Spinal cord (tissue), 10 donors: Measurements from ENCODE around the gene COL27A1. TPM values are rescaled to one million over a fixed set of nuclear protein-coding genes. Genes with fewer than 3 reads are reported as not detected.

Experiments
- DNase-seq, 6 donors: peaks; one replicate each; pipeline versions ENCODE4 v3.0.0 to v3.0.0-alpha.2; 2013 to 2015; ENCODE audit warnings: low spot score in 6 of 6, low read depth in 4 of 6
- H3K27ac ChIP-seq: one replicate; pipeline ENCODE4 v1.5.1; 2013; ENCODE audit warnings: low read depth, low read length, control low read depth
- H3K27me3 ChIP-seq: one replicate; pipeline ENCODE4 v1.6.1; 2013; ENCODE audit warnings: low read length; ENCODE audit not compliant: control insufficient read depth, insufficient read depth
- H3K36me3 ChIP-seq: one replicate; pipeline ENCODE4 v1.6.1; 2013; ENCODE audit warnings: low read length; ENCODE audit not compliant: control insufficient read depth, insufficient read depth
- H3K4me1 ChIP-seq: one replicate; pipeline ENCODE4 v1.6.1; 2013; ENCODE audit warnings: low read length; ENCODE audit not compliant: control insufficient read depth, insufficient read depth
- H3K4me3 ChIP-seq: one replicate; pipeline ENCODE4 v1.5.1; 2013; ENCODE audit warnings: low read depth, low read length, control low read depth
- H3K9me3 ChIP-seq: one replicate; pipeline ENCODE4 v1.6.1; 2013; ENCODE audit warnings: low read length; ENCODE audit not compliant: control insufficient read depth, insufficient read depth
- WGBS: methylation state at CpG from one replicate; pipeline ENCODE4 v1.1.5; 2013; ENCODE audit warnings: missing lambda C conversion rate; ENCODE audit not compliant: insufficient coverage; 5-methylcytosine and 5-hydroxymethylcytosine counted together
- polyA plus RNA-seq, 2 donors: library from polyadenylated mRNA; unstranded; fragments of 120-200 nt; gene quantifications; one replicate each; pipeline ENCODE4 v1.2.1, GENCODE V29; 2013; ENCODE audit not compliant: insufficient read length in 2 of 2
- total RNA-seq, 2 donors: library from RNA; depleted of rRNA in 1 of 2; stranded (reverse); fragments of 120-200 nt in 1 of 2; fragments of >200 nt in 1 of 2; gene quantifications; one replicate each; pipeline versions ENCODE4 v1.2.3 to v1.2.4, GENCODE V29; 2013 to 2014
- donor health status: healthy.

The COL27A1 gene
- total and polyA plus RNA-seq, 4 donors, result 8.4 to 21.9 (median 15.4) TPM

DNA sequence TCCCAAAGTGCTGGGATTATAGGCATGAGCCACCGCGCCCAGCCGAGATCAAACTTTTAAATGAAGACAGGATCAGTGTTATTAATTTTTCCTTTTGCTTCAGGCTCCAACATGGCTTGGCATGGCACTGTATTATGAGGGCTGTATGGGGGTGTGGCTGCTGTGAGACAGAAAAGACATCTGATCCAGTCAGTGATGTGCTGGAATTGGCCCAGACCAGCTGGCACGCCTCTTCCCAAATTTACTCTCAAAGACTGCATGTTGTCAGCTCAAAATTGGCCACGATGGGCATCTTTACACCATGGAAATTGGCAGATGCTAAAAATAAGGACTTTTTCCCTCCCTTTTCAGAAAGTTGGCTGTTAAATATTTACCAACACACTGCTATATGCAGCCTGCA, 12.1 kb upstream of the COL27A1 start:
- WGBS, result 100% methylated on average over 1 of the region's 5 CpGs
- peaks cover 6% of the 10 kb centered on the region for H3K4me1 ChIP-seq

DNA sequence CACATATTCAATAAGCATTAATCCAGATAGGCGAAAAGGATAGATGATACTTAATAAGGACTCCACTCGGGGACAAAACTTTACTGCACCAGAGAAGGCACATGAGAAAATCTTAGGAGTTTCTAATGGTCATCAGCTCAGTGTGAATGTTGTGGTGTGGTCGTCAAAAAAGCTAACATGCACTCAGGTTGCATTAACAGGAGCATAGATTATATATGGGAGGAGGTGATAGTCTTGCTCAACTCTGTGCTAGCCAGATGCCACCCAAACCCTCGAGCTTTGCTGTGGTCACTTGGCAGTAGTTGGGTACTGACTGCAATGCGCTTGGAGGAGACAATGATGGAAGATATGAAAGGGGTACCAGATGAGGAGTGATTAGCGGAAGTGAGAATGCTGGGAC, 8.6 kb upstream of the COL27A1 start:
- WGBS, result 89% methylated on average over 5 of the region's 6 CpGs
- H3K4me3 ChIP-seq, result no peak overlapping the region
- H3K4me1 ChIP-seq, result peaks cover 4% of the 10 kb centered on the region
- no peaks in the 10 kb centered on the region for H3K9me3 ChIP-seq
- no peaks in the 10 kb centered on the region for H3K36me3 ChIP-seq
- no peak for DNase-seq
- peaks cover 8% of the 10 kb centered on the region for H3K27me3 ChIP-seq
- no peak overlapping the region for H3K27ac ChIP-seq

More for the DNA sequence above, 12.1 kb upstream of the COL27A1 start:
- peaks cover 7% of the 10 kb centered on the region for H3K27me3 ChIP-seq
- DNase-seq, result peak in 1 of 6 donors; percentile 77
- H3K36me3 ChIP-seq, result no peaks in the 10 kb centered on the region
- no peak overlapping the region for H3K27ac ChIP-seq
- H3K9me3 ChIP-seq, result no peaks in the 10 kb centered on the region
- no peak overlapping the region for H3K4me3 ChIP-seq

DNA sequence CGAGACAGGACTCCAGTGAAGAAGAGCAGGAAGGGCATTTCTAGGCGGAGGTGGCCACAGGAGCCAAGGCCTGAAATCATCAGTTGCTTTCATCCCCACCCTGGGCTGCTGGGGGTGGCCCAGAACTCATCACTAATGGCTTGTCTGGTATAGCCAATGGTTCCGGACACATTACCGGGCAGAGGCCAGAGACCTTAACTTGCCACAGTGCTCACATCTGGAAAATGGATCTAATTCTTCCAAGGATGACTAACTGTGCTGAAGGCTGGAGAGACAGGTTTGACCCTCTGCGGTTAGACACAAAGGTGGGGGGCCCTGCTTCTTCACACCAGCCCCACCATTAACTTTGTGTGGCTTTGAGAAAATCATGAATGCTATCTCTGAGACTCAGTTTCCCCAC, 6.2 kb upstream of the COL27A1 start:
- H3K27ac ChIP-seq, result no peak overlapping the region
- 100% methylated on average over 3 of the region's 5 CpGs for WGBS
- H3K9me3 ChIP-seq, result no peaks in the 10 kb centered on the region
- H3K4me1 ChIP-seq, result peaks cover 12% of the 10 kb centered on the region
- no peaks in the 10 kb centered on the region for H3K36me3 ChIP-seq
- no peak overlapping the region for H3K4me3 ChIP-seq
- H3K27me3 ChIP-seq, result peaks cover 22% of the 10 kb centered on the region
- DNase-seq, result no peak

DNA sequence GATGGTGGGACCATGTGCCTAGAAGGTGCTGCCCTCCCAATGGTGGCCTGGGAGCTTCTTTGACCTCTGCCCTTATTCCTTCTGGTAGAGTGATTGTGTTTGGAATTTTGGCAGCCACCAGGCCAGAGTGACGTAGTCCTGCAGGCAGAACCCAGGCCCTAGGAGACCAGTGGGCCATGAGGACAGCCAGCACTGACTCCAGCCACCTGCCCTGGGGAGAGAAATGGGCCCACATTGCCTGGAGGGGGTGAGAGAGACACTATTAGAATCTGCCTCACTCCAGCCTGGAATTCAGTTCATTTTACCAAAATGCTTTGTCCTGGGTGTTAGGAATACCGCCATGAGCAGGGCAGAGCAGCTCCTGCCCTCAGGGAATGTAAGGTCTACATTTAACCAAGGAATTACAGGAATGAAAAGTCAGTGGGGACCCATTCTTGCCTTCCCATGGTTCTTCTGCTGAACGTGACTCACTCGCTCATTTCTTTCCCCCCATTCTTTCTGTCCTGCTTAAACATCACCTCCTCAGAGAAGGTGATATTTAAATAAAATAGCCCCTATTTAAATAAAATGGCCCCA, 5.5 kb upstream of the COL27A1 start:
- no peak for DNase-seq
- Histone ChIP-seq H3K36me3 (no peaks in the 10 kb centered on the region), H3K4me1 (peaks cover 19% of the 10 kb centered on the region), H3K27me3 (peaks cover 27% of the 10 kb centered on the region), H3K9me3 (no peaks in the 10 kb centered on the region), H3K4me3 (no peak overlapping the region), H3K27ac (no peak overlapping the region)
- 67% methylated on average over 1 of the region's 4 CpGs for WGBS

DNA sequence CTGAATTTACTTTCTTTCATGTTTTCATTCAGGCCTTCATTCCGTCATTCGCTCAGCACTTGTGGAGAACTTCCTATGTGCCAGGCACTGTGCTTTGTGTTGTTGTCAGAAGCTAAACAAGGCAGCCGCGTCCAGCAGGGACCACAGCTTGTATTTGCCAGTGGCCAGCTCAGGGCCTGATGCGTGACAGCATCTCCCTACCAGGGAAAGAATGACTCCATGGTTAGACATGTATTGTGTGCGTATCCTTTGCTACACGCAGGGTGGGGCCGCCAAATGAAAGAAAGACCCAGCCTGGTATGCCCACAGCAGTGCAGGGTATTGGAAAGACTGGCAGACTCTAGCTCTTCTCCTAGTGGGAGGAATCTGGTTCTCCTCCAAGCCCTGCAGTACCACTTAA, 4.7 kb upstream of the COL27A1 start:
- Histone ChIP-seq H3K4me3 (no peak overlapping the region), H3K27me3 (peaks cover 28% of the 10 kb centered on the region), H3K36me3 (no peaks in the 10 kb centered on the region), H3K9me3 (no peaks in the 10 kb centered on the region), H3K4me1 (peaks cover 25% of the 10 kb centered on the region), H3K27ac (no peak overlapping the region)
- DNase-seq, result no peak
- 75% methylated on average over 6 of the region's 8 CpGs for WGBS

DNA sequence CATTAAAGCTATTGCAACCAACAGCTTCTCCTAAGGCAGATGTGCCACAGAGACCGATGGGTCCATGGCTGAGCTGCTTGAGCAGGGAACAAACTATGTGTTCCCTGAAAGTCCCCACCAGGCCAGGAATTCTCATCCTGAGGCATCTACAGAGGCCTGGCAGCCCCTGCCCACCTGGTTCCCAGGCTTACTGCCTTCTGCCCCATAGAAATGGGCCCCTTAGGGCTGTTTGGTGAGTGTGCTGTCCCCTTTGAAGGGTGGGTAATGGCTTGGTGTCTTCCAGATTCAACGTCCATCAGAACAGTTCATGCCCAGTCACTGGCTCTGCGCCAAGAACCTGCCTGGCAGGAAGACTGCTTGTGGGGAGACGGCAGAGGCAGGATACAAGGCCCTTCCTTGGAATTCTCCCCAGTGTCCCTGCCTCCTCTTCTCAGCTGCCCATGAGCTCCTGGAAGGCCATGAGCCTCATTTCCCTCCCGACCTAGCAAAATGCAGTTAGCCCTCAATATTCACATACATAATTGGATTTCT, 3.8 kb upstream of the COL27A1 start:
- H3K4me3 ChIP-seq, result no peak overlapping the region
- peaks cover 28% of the 10 kb centered on the region for H3K27me3 ChIP-seq
- peak in 2 of 6 donors; percentile 21 to 26 for DNase-seq
- 74% methylated on average over 3 of the region's 5 CpGs for WGBS
- no peak overlapping the region for H3K27ac ChIP-seq
- H3K9me3 ChIP-seq, result no peaks in the 10 kb centered on the region
- peaks cover 28% of the 10 kb centered on the region for H3K4me1 ChIP-seq
- no peaks in the 10 kb centered on the region for H3K36me3 ChIP-seq

DNA sequence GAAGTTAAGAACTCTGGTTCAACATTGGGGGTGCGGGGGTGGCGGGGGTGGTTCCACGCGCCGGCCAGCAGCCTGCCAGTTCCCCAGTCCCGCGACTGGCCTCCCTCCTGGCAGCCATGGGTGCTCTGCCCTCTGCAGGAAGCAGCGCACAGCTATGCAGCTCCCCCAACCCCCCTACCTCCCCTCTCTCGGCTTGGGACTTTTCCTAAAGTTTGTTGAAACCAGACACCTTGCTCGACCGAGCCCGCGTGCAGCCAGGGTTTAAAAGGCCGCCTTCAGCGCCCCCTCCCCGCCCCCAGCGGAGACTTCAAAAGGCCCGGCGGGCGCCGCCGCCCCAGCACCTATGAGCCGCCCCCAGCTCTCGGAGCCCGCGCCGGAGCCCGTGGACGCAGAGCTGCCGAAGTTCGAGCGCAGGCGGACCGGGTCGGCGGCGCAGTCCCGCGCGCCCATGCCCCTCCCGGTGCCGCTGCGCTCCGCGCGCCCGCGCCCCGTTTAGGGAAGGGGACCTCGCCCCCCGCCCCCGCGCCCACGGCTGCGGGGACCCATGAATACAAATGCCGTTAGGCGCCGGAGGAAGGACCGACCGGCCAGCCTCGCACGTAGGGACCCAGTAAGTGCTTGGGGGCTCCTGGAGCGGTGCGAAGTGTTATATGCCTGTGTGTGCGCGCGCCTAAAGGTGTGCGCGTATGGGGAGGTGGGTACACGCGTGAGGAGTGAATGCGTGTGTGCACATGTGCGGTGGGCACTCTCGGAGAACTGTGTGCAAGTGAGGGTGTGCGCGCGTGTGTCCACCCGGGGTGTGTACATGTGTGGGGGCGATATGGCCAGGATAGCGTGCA, 1.4 kb upstream of the COL27A1 start:
- peaks cover 30% of the 10 kb centered on the region for H3K27me3 ChIP-seq
- H3K4me3 ChIP-seq, result peak overlapping the region; percentile 24
- peaks cover 51% of the 10 kb centered on the region for H3K4me1 ChIP-seq
- peak in 1 of 6 donors; percentile 42 for DNase-seq
- WGBS, result under 1% methylated on average over 77 of the region's 80 CpGs
- H3K27ac ChIP-seq, result no peak overlapping the region
- H3K36me3 ChIP-seq, result no peaks in the 10 kb centered on the region
- no peaks in the 10 kb centered on the region for H3K9me3 ChIP-seq

DNA sequence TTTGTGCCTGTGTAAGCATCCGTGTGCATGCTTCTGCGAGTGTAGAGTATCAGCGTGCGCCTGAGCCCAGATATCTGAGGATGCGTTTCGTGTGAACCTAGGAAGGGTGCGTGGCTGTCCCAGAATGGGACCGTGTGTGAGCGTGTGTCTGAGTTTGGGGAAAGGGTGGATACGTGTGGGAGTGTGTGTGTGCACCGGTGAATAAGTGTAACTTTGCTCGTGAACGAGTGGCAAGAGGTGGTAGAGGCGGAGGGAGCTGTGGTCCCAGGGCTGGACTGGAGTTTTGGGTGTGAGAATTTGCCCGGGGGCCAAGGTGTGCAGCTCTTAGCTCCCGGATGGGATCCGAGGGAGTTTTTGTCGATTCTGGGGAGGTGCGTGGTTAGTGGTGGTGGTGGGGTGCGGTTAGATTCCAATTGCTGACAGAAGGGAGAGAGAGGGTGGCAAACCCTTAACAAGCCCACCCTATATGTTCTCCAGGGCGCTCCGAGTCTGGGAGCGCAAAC, 686 bp upstream of the COL27A1 start:
- H3K27me3 ChIP-seq, result peaks cover 30% of the 10 kb centered on the region
- H3K4me3 ChIP-seq, result peak overlapping the region; percentile 24
- DNase-seq, result no peak
- H3K36me3 ChIP-seq, result no peaks in the 10 kb centered on the region
- H3K9me3 ChIP-seq, result no peaks in the 10 kb centered on the region
- peaks cover 55% of the 10 kb centered on the region for H3K4me1 ChIP-seq
- WGBS, result 4% methylated on average over 20 of the region's 23 CpGs
- H3K27ac ChIP-seq, result no peak overlapping the region

DNA sequence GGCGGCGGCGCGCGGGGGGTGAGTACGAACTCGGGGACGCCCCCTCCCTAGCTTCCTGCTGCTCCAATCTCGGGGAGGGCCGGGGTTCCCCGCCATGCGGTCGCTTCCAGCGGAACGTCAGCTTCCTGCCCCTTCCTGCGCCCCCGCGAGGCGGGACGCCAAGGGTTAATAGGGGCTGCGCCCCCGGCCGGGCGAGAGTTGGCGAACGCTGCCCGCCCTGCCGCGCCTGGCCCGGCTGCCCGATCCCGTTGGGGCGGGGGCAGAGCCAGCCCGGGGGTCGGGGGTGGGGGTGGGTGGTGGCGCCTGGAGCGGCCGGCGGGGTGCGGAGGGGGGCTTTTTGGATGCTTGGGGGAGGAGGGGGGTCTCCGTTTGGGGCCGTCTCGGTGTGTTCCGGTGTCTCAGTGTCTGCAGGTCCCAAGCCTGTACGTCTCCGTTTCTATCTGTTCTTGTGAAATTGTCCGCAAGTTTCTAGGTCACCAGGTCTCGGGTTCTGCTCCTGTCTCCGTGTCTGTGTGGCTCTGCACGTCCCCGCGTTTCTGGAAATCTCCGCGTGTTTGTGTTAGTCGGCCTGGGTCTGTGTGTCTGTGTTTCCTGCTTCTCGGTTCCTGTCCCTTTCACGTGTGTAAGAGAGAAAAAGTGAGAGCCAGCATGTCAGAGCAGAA, 789 bp downstream of the COL27A1 start:
- no peaks in the 10 kb centered on the region for H3K9me3 ChIP-seq
- H3K27ac ChIP-seq, result peak overlapping the region; percentile 75
- no peaks in the 10 kb centered on the region for H3K36me3 ChIP-seq
- under 1% methylated on average over 41 of the region's 57 CpGs for WGBS
- peak in 3 of 6 donors; percentile 49 to 62 (median 51) for DNase-seq
- H3K27me3 ChIP-seq, result peaks cover 30% of the 10 kb centered on the region
- H3K4me1 ChIP-seq, result peaks cover 59% of the 10 kb centered on the region
- peak overlapping the region; percentile 49 for H3K4me3 ChIP-seq
